ENCODE results near the gene BAG5.

The BAG5 gene

DNA sequence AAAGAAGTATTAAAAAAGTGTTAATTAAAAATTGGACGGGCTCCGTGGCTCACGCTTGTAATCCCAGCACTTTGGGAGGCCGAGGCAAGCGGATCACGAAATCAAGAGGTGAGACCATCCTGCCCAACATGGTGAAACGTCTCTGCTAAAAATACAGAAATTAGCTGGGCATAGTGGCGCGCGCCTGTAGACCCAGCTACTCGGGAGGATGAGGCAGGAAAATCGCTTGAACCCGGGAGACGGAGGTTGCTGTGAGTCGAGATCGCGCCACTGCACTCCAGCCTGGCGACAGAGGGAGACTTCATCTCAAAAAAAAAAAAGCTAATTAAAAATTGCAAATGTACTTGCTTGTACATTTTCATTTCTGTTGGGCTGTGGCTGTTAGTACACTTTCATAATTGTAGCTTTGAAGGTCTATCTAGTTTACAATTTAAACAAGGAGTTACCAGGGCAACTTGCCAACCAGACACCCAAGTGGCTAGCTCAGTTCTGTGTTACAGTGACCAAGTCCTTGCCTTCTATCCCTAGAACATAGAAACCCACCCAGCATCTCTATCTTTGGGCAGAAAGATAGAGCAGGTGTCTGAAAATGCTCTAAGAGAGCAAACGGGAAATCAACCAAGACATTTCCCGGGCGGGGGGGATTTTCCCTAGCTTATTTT lies 1.5 kb upstream of the BAG5 start:
- DNase-seq (ENCODE audit: low spot score): no peak

DNA sequence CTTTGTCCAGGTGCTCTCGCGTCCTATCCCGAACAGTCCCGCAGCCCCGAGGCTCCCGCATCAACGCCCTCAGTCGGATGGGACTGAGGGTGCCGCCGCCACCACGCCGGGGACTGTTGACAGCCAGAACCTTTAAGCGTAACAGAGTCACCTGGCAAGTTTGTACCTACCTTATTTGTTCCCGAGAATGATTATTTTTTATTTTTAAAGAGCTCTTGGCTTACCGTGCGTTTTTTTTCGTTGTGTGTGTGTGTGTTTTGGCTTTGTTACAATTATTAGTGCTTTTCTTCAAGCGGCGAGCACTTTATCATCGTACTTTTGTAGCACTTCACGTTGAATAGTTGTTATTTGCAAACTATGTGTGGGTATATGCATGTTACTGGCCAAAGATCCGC lies 766 bp upstream of the BAG5 start:
- DNase-seq (ENCODE audit: low spot score): no peak

DNA sequence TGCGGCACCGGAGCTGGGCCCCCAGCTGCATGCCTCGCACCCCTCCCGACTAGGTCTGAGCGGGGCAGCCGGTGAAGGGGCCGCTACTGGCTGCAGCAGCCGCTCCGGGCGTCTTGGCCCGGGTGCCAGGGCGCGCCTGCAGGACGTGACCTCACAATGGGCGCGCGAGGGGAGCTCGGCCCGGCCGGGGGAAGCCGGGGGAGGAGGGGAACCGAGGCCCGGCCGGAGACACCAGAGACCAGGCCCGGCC lies 353 bp downstream of the BAG5 start:
- peak; percentile 69 for DNase-seq (ENCODE audit: low spot score)

DNA sequence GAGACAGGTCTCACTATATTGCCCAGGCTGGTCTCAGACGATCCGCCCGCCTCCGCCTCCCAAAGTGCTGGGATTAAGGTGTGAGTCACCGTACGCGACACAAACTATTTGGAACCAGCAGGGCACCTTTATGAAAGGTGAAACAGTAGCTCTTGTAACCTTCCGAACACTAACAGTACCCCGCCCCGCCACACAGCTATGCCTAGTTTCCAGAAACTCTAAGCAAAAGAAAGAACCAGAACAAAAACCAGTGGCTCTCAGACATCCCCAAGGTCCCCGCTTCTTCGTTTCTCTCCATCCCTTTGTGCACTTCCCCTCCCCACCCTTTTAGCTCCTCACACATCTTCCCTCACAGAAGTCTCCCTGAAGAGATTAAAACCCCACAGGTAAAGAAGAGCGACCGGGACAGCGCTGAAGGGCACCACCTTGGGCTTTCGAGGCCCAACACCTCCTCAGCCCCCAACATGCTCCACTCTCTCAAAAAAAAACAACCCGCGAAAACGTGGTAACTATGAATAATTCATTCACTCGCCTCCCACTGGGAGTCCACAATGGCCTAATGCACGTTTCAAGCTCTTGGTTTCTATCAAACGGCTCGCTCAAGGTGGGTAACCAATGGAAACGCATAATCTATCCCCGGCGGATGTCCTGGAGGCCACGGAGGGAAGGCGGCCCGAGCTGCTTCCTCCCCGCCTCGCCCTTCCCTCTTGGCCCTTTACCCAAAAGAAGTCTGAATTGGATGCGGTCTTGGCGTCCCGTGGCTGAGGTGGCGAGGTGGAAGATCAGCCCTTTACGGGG lies 877 bp downstream of the BAG5 start:
- DNase-seq (ENCODE audit: low spot score): peak; percentile 75

DNA sequence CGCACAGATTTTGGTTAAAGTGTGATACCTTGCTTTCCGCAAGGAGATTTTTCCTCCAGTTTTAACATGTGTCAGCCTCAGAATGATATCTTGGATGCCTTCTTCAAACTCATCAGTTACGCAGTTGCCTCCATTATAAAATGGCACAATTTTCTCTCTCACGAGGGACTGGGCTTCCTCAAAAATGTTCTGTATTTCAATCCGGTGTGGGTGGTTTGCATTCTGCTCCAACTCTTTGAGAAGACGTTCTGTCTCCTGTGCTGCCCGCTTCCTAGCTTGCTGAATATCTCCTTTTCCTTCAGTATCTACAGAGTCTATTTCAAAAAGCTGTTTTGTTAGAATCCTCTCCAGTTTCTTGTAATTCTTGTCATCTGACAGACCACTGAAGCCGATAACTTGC lies 1.8 kb downstream of the BAG5 start:
- no peak for DNase-seq (ENCODE audit: low spot score)

DNA sequence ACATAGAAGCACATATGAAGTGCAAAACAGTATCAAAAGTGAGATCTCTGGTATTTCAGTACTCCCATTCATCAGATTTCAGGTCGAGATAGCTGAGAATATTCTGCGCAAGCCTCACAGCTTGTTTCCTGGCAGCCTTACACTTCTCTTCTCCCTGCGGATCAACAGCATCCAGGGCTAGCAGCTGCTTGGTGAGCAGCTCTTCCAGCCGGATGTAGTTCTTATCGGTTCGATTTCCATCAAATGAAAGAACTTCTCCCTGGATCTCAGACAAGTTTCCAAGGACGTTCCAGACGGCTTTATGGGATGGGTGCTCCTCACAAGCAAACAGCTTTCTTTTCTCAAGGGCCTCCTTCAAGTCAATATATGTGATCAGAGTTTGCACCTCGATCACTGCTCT lies 2.7 kb downstream of the BAG5 start:
- no peak for DNase-seq (ENCODE audit: low spot score)

DNA sequence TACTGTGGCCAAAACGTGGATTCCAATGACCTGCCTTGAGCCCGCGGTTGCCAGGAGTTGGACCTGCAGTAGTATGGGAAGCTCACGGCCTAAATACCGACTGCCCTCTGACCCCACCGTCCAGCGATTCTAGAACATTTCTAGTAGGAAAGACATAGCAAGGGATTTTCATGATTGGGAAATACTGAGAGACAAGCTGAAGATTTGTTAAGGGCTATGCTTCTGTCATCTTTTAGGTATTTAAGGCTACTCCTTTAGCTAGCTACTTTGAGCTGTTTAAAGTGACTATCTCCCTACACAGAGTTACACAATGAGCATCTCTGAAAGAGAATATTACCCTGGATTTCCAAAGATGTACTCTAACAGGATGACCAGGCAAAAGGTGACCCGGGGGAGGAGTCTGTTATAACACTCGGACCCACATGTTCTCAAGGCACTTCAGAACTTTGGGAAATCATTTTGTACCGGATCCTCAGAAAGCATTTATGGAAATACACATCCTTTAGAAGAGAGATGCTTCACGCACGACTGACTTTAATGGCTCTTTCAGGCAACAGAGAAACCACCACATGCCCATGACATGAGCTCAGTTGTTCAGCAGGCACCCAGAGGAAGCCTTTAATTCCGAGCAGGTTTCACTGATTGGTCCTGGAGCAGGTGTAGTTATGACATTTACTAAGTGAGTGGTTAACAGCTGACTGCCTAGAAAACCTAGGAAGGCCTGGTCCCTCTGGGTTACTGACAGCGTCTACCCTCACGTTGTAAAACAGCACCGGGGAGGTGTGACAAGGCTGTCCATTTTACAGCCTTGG lies 4.2 kb downstream of the BAG5 start:
- DNase-seq (ENCODE audit: low spot score): peak; percentile 64

DNA sequence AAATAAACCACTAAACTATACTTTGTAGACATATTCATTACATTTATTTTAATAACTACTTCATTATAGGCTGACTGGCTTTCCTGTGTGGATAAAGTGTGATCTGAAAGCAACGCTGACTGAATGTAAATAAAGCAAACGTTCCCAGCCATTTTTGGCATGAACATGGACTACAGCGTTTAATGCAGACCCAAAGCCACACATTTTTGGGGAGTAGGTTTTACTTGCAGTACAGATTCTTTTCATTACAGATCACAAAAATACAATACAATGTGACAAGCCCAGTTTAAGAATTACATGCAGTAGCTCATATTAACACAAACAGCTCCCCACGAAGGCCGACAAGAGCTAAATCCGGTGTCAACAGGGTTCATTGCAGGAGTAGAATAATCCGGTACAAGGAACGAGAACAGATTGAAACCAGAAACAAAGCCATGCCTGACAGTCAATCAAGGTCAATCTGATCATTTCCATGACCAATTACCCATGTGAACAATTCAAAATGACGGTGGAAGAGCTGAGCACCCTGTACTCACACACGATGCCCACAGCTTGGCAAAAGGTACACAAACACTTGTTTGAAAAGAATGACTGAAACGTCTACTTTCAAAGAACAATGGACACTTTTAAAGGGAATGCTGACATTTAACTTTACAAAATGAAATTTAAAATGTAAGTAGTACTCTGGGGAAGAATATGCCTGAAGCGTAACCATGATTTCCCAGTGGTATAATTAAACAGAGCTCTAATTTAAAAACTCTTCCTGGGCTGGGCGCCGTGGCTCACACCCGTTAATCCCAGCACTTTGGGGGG lies 5.3 kb downstream of the BAG5 start:
- no peak for DNase-seq (ENCODE audit: low spot score)

DNA sequence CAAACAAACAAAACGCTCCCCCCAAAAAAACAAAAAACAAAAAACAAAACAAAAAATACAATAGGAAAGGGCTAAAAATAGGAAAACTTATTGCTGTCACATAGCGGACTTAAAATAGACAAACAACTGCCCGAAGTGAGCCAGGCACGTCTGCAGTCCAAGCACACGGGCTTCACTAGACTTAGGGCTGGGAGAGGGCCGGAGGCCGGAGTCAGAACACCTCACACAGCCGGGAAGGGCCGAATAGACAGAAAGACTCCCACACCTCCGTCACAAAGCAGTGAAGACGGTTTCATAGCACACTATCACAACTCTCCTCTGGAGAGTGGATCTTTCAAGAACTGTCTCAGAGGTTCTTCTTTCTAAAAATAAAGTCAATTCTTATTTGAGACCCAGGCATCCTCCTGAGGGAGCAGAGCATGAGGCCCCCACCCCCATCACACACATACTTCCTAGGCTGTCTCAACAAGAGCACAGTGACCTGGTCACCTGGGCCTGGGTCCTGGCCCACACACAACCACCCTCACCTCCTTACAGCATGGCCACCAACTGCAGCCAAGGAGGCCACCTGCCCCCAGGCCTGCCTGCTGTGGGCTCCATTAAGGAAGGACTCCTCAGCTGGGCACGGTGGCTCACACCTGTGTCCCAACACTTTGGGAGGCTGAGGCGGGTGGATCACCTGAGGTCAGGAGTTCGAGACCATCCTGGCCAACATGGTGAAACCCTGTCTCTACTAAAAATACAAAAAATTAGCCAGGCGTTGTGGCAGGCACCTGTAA lies 6.7 kb downstream of the BAG5 start:
- no peak for DNase-seq (ENCODE audit: low spot score)

DNA sequence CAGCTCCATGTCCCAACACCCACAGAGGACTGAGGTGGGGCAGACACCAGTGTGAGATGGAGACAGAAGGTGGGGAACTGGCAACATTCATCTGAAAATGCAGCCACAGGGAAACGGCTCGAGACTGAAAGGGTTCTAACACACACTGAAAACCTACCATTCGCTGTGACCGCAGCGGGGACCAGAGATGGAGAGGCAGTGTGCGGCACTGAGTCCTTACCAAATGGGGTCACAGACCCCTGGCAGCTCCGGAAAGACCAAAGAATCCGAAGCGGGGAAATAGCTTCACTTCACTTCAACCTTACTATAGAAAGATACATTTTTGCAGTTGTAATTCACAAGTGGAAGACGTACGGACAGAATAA lies 9.6 kb downstream of the BAG5 start:
- DNase-seq (ENCODE audit: low spot score): no peak

DNA sequence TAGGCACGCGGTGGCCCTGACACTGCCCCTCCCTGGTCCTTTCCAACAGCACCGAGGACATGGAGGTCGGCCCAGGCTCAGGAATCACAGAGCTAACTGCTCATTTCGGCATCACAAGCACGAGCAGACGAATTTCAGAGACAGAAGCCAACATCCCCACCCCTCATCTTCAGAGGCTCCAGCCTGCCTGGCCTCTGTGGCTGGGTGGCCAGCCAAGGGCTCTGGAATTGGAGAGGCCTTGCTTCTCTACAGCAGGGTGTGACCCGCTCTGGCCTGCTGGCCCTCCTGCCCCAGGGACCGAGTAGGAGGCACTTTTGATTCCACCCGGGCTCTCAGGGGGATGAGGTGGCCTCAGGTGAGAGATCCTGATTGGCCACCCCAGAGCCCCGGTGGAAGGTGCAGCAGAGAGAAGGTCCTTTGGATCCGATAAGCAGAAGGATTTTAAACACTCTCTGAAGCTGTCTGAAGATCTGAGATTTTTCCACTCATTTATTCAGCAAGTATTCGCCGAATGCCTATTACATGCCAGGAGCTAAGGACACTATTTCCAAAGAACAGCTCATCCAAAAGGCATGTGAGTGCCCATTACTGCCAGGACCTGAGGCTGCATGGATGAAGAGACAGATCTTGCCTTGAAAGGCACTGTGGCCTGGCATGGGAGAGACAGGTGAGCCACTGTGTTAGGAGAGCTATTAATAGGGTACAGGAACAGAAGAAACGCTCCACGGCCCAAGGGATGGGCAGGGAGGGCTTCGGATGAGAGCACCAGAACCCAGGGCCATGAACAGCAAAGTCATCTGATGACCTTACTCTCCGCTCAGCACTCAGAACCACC lies 10.2 kb downstream of the BAG5 start:
- DNase-seq (ENCODE audit: low spot score): peak; percentile 76

DNA sequence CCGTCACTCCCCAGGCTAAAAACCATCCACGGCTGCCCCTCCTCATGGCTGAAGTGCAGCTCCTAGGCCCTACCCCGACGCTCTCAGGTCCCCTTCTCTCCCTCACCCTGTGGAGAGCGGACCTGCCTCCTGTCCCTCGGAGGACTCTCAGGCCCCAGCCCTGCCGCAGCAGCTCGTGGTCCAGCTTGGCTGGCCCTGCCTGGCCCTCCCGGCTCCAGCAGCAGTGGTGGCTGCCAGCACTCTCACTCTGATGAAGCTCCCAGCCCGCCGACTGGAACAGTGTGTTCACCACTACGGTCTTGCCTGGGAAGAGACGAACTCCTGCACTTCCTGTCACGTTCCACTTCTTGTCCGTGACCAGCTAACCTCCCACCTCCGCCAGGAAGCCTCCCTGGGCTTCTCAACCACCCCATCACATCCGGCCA lies 11.1 kb downstream of the BAG5 start:
- DNase-seq (ENCODE audit: low spot score): peak; percentile 67

DNA sequence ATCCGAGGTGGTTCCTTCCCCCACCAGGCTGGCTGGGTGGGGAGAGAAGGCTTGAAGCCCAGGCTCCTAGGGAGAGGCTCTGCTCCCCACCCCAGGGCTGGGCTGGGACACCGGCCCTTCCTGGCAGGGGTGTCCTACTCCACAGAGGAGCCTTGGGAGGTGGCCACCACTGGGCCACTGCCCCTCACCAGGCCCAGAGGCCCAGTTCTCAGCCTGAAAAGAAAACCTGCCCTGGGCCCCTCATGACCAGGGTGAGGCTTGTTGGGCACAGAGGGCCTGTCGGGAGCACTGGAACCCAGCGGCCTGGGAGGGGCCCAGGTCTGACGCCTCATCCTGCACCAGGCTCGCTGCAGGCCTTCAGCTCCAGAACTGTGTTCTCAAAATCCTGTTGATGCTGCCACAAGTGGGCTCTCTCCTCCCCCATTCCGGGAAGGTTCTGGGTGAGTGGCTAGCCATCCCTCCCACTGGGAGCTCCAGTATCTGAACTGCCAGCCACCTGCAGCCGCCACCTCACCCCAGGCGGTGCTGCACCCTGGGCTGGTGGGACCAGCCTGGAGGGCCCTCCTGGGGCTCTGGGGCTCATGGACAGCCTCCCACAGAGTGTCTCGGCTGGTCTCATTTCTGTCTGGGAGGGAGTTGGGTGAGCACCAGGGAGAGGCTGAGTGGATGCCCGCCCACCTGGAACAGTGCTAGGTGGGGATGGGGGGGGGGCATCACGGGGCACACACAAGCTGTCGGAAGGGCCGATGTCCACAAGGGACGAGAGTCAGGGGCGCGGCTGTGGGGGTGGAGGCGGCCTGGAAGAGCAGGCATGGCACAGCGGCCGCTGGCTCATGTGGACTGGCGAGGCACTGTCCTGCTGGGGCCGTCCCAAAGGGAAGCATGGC lies 11.8 kb downstream of the BAG5 start:
- DNase-seq (ENCODE audit: low spot score): no peak

DNA sequence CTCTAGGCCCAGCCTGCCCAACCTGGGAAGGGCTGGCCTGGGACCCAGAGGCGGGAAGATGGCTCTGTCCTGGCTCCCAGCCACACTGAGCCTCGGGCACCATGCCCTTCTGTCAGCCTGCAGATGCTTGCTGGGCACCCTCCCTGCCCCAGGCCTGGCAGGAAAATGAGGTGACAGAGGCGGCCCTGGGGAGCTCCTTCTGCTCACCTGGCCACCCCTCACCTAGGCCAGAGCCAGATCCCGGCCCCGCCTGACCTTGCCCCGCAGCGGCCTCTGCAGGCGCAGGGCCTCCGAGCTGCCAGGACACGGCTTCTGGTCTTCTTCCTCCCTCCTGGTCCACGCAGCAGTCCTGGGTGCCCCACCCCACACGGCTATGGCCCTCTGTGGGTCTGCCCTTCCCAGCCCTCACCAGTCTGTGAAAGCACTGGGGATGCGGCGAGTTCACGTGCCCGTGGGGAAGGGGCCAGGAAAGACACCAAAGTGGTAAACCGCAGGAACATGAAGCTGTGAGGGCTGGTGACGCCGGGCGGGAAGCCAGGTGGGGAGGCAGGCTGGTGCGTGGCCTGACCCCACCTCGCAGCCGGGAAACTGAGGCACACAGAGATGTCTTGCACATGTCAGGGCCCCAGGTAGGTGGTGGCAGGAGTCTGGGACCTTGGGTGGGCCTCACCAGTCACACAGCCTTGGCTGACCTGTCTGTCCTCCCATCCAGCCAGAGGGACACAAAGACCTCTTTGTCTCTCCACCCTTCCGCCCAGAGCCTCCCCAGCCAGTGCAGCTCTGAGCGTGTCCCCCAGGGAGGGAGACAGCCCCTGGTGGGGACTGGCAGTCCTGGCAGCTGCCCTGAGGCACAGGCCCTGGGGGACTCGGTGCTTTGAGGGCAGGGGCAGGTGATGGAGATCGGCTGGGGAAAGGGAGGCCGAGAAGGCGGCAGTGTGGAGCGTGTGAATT lies 12.8 kb downstream of the BAG5 start:
- no peak for DNase-seq (ENCODE audit: low spot score)

DNA sequence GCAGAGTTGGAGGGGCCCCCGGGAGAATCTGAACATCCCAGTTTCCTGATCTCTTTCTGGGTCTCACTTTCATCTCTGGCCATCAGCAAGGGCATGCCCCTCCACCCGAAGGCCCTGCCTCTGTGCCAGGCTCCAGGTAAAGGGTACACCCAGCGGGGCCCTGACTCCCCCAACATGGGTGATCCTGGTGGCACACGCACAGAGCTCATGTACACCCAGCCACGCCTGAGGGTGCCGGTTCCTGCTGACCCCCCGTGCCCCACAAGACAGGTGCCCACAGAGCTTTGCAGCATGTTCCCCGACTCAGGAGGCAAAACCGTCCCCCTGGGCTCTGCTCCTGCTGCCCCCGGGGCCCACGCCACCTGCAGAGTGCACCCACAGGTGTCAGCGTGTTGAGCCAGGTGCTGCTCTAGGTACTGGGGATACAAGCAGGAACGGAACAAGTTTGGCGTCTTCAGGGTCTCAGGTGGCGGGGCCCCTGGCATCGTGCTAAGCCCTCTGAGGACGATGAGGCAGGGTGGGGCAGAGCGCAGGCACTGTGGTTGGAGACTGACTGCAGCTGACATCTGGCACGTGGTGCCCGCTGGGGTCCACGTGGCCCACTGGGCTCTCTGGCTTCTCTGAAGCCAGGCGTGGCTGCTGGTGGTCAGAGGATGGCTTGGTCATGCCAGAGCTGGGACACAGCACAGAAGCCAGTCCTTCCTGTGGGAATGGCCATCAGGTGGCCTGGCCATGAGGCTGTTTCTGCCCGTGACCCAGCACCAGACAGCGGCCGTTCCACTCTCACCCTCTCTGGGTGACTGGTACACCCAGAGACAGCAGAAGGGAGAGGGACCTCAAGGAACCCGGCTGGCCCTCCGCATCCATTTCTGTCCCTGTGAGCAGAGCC lies 13.8 kb downstream of the BAG5 start:
- no peak for DNase-seq (ENCODE audit: low spot score)

DNA sequence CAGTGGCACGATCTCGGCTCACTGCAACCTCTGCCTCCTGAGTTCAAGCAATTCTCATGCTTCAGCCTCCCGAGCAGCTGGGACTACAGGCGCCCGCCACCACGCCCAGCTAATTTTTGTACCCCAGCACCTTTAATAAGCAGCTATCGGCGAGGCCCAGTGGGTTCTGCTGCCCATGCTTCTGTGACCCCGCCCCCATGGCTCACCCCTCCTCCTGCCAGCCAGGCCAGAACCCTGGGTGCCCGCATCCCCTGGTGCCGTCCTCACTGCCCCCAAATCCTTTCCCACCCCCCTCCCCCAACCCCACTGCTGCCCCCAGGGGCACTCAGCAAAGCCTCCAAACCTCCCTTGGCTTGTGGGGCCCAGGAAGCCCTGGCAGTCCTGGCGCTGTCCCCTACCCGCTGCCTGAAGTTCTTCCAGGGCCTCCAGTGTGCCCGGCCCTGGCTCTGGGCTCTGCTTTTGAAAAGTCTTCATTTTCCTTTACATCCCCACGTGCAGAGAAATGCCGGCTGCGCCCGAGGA lies 14.5 kb downstream of the BAG5 start:
- no peak for DNase-seq (ENCODE audit: low spot score)

DNA sequence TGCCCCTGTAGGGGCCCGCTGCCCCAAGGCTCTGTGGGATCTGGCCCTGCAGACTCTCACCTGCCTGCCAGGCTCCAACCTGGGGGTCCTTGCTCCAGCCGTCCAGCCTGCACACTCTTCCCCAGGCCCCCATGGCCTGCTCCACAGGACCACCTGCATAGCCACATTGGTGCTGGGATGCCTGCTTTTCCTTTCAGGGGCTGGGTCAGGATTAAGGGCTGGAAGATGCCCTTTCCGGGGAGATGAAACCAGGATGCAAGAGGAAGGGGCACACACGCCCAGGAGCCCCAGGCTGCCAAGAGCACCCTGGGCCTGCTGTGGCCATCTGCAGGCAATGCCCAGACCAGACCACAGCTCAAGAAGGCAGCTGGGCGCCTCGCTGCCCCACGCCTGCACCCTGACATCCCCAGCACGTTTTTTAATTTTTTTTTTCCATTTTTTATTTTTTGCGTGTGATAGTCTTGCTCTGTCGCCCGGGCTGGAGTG lies 15.0 kb downstream of the BAG5 start:
- no peak for DNase-seq (ENCODE audit: low spot score)

Measured in AG20443 (cell line).